ENCODE results near the gene USP3. TPM values are rescaled to one million over a fixed set of nuclear protein-coding genes. Genes with fewer than 3 reads are reported as not detected.

USP3 gene
- total and polyA plus RNA-seq, 2 experiments from 2014 or later: 15.4 to 21.0 TPM

DNA sequence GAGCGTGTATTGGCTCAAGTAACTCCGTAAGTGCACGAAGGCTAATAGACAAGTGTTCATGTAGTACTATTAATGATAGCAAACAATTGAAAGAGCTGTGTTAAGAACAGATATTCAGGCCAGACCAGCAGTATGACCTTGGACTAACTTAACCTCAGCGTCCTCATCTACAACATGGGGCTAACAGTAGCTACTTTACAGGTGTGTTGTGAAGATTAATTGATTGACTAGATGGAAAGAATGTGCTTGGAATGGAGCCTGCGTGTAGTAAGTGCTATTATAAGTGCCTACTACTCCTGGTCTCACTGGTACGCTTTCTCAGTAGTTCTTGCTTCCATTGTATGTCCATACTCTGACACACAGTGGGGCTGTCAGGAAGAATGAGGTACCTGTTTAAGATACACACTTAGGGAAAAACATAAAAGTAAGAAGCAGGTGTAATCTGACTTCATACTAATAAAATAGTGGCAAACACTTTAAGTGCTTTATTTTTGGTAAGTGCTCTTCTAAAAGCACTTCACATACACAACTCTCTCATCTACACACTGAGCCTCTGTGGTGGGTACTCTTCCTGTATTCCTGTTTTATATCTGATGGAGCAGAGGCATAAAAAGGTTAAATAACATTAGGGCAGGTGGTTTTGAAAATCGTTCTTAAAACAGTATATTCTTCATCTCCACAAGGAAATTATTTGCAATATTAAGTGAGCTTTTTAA lies 68.5 kb downstream of the USP3 start:
- no peaks in the 10 kb centered on the region for H3K27me3 ChIP-seq (replicated peaks; ENCODE audit: insufficient read depth)
- in situ Hi-C loops (cut with MboI): no loop called here
- H3K36me3 ChIP-seq (ENCODE audit: low read depth): peaks cover 6% of the 10 kb centered on the region
- H4K20me1 ChIP-seq (ENCODE audit: insufficient read depth): no peaks in the 10 kb centered on the region
- no peaks in the 10 kb centered on the region for H3K79me2 ChIP-seq (ENCODE audit: insufficient read depth)
- no peak overlapping the region for H3K27ac ChIP-seq
- H3F3A ChIP-seq (ENCODE audit: insufficient read depth): no peaks in the 10 kb centered on the region
- no peak overlapping the region for H3K4me3 ChIP-seq
- TF ChIP-seq EZH2 (IDR thresholded peaks at IDR 0.05; ENCODE audit: insufficient read depth, poor library complexity, severe bottlenecking) (no peak), EZH2phosphoT487 (IDR thresholded peaks at IDR 0.05; ENCODE audit: insufficient read depth, low read depth) (no peak)
- H3K9me2 ChIP-seq (ENCODE audit: insufficient read depth): no peaks in the 10 kb centered on the region
- 84 to 89% methylated on average over 7 of the region's 7 CpGs for WGBS, 2 experiments (ENCODE audit: low coverage in 1 of 2, low lambda C conversion rate in 2 of 2, missing lambda C conversion rate in 2 of 2)
- no peaks in the 10 kb centered on the region for H3K9me3 ChIP-seq (ENCODE audit: low read depth)
- H2AFZ ChIP-seq: no peak overlapping the region
- no peak for DNase-seq
- H3K4me2 ChIP-seq (ENCODE audit: unreplicated experiment): no peak overlapping the region
- no peak overlapping the region for H3K9ac ChIP-seq
- no peaks in the 10 kb centered on the region for H3K4me1 ChIP-seq (ENCODE audit: insufficient read depth)

DNA sequence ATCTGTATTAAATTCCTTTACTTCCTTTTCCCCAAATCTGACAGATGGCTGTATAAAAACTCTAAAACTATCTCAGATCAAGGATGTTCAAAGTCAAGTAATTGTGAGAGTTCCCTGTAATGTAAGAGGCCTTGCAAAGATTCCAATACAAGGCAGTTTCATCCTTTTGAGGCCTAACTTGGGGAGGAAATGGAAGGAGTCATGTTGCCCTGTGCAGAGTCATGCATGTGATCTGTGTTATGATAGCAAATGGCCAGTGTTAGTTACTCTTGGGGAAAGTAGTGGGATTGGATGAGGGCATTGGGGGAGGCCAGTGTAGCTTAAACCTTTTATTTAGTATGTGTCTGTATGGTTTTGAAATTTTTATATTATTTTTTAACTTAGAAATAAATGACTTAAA lies 69.1 kb downstream of the USP3 start:
- H3K79me2 ChIP-seq (ENCODE audit: insufficient read depth): no peaks in the 10 kb centered on the region
- TF ChIP-seq EZH2phosphoT487 (IDR thresholded peaks at IDR 0.05; ENCODE audit: insufficient read depth, low read depth) (no peak), EZH2 (IDR thresholded peaks at IDR 0.05; ENCODE audit: insufficient read depth, poor library complexity, severe bottlenecking) (no peak)
- H3K4me1 ChIP-seq (ENCODE audit: insufficient read depth): no peaks in the 10 kb centered on the region
- DNase-seq: peak; percentile 32
- H4K20me1 ChIP-seq (ENCODE audit: insufficient read depth): no peaks in the 10 kb centered on the region
- H3K36me3 ChIP-seq (ENCODE audit: low read depth): peaks cover 6% of the 10 kb centered on the region
- H3K4me2 ChIP-seq (ENCODE audit: unreplicated experiment): no peak overlapping the region
- H3K4me3 ChIP-seq: no peak overlapping the region
- no peaks in the 10 kb centered on the region for H3F3A ChIP-seq (ENCODE audit: insufficient read depth)
- no peak overlapping the region for H2AFZ ChIP-seq
- H3K9me3 ChIP-seq (ENCODE audit: low read depth): no peaks in the 10 kb centered on the region
- H3K27me3 ChIP-seq (replicated peaks; ENCODE audit: insufficient read depth): no peaks in the 10 kb centered on the region
- H3K27ac ChIP-seq: no peak overlapping the region
- in situ Hi-C loops (cut with MboI): no loop called here
- H3K9me2 ChIP-seq (ENCODE audit: insufficient read depth): no peaks in the 10 kb centered on the region
- H3K9ac ChIP-seq: no peak overlapping the region

DNA sequence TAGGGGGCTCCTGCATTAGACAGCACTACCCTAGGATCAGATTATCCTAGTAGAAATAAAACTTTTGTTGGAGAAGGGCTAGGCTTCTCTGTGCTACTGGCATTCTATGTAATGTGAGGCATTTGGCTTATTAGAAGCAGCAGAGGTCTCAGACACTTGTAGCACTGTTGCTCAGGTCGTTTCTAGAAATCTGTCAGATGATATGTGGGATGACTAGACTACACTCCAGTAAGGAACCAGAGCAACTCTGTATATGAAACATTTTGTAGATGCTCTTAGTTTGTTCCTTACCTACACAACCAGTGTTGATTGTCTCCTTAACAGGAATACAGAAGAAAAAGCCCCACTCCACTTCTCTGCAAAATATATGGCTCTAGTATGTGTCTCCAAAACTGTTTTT lies 70.9 kb downstream of the USP3 start:
- Histone ChIP-seq H3K9ac (no peak overlapping the region), H3K9me3 (ENCODE audit: low read depth) (no peaks in the 10 kb centered on the region), H3K79me2 (ENCODE audit: insufficient read depth) (no peaks in the 10 kb centered on the region), H3K27me3 (replicated peaks; ENCODE audit: insufficient read depth) (no peaks in the 10 kb centered on the region), H3K36me3 (ENCODE audit: low read depth) (peaks cover 6% of the 10 kb centered on the region), H3F3A (ENCODE audit: insufficient read depth) (no peaks in the 10 kb centered on the region), H2AFZ (no peak overlapping the region), H3K4me3 (no peak overlapping the region), H3K4me1 (ENCODE audit: insufficient read depth) (no peaks in the 10 kb centered on the region), H3K27ac (no peak overlapping the region), H3K9me2 (ENCODE audit: insufficient read depth) (no peaks in the 10 kb centered on the region), H4K20me1 (ENCODE audit: insufficient read depth) (no peaks in the 10 kb centered on the region), H3K4me2 (ENCODE audit: unreplicated experiment) (no peak overlapping the region)
- in situ Hi-C loops (cut with MboI): no loop called here
- 7 to 14% methylated on average over 1 of the region's 1 CpG for WGBS, 2 experiments (ENCODE audit: low coverage in 1 of 2, low lambda C conversion rate in 2 of 2, missing lambda C conversion rate in 2 of 2)
- no peak for TF ChIP-seq EZH2 (IDR thresholded peaks at IDR 0.05; ENCODE audit: insufficient read depth, poor library complexity, severe bottlenecking)
- TF ChIP-seq EZH2phosphoT487 (IDR thresholded peaks at IDR 0.05; ENCODE audit: insufficient read depth, low read depth): no peak
- no peak for DNase-seq

DNA sequence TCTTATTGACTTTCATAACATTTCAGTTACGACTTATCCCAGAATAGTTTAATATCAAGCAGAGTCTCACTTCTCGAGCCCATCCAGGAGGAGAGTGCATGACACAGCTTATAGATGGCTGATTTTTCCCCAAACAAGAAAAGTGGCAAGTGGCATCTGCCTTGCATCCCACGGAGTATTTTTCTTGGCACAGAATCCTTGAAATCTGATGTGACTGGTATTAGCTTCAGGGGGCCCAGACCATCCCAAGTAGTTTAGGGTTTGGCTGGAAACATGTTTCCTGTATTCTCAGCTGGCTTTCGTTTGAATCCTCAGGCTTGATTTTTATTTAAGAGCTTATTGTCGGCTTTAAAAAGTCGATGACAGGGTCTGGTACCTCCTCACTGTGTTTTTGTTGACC lies 72.0 kb downstream of the USP3 start:
- H4K20me1 ChIP-seq (ENCODE audit: insufficient read depth): no peaks in the 10 kb centered on the region
- H3F3A ChIP-seq (ENCODE audit: insufficient read depth): no peaks in the 10 kb centered on the region
- no peak overlapping the region for H3K4me2 ChIP-seq (ENCODE audit: unreplicated experiment)
- no peaks in the 10 kb centered on the region for H3K9me3 ChIP-seq (ENCODE audit: low read depth)
- 45 to 51% methylated on average over 6 of the region's 6 CpGs for WGBS, 2 experiments (ENCODE audit: low coverage in 1 of 2, low lambda C conversion rate in 2 of 2, missing lambda C conversion rate in 2 of 2)
- H3K36me3 ChIP-seq (ENCODE audit: low read depth): peaks cover 6% of the 10 kb centered on the region
- no peak for DNase-seq
- TF ChIP-seq EZH2phosphoT487 (IDR thresholded peaks at IDR 0.05; ENCODE audit: insufficient read depth, low read depth) (no peak), EZH2 (IDR thresholded peaks at IDR 0.05; ENCODE audit: insufficient read depth, poor library complexity, severe bottlenecking) (no peak)
- H2AFZ ChIP-seq: no peak overlapping the region
- no peaks in the 10 kb centered on the region for H3K9me2 ChIP-seq (ENCODE audit: insufficient read depth)
- in situ Hi-C loops (cut with MboI): no loop called here
- H3K4me1 ChIP-seq (ENCODE audit: insufficient read depth): no peaks in the 10 kb centered on the region
- H3K4me3 ChIP-seq: no peak overlapping the region
- H3K9ac ChIP-seq: no peak overlapping the region
- H3K27me3 ChIP-seq (replicated peaks; ENCODE audit: insufficient read depth): no peaks in the 10 kb centered on the region
- no peak overlapping the region for H3K27ac ChIP-seq
- H3K79me2 ChIP-seq (ENCODE audit: insufficient read depth): no peaks in the 10 kb centered on the region

DNA sequence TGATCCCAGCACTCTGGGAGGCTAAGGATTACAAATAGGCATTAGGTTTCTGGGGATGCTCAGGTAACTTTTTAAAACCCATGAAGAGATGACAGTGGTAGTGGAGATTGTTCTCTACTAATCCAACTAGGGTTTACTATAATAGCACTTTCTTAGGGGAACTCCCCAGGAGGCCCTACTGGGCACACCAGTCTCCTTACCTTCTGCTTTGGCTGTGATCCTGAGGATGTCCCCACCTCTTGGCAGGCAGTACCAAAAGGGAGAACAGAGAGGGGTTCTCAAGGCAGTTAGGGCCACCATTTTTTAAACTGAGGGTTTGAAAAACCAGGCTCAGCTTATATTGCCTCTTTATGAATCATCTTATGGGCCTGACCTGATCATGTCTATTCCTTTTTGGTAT lies 77.8 kb downstream of the USP3 start:
- H3K9me3 ChIP-seq (ENCODE audit: low read depth): no peaks in the 10 kb centered on the region
- H3K9me2 ChIP-seq (ENCODE audit: insufficient read depth): no peaks in the 10 kb centered on the region
- H3K4me3 ChIP-seq: no peak overlapping the region
- H3K4me1 ChIP-seq (ENCODE audit: insufficient read depth): peaks cover 12% of the 10 kb centered on the region
- H3F3A ChIP-seq (ENCODE audit: insufficient read depth): peaks cover 19% of the 10 kb centered on the region
- DNase-seq: no peak
- TF ChIP-seq EZH2 (IDR thresholded peaks at IDR 0.05; ENCODE audit: insufficient read depth, poor library complexity, severe bottlenecking) (no peak), EZH2phosphoT487 (IDR thresholded peaks at IDR 0.05; ENCODE audit: insufficient read depth, low read depth) (no peak)
- no peak overlapping the region for H3K9ac ChIP-seq
- H3K4me2 ChIP-seq (ENCODE audit: unreplicated experiment): no peak overlapping the region
- H3K27ac ChIP-seq: peak overlapping the region; percentile 59
- H4K20me1 ChIP-seq (ENCODE audit: insufficient read depth): no peaks in the 10 kb centered on the region
- no peaks in the 10 kb centered on the region for H3K79me2 ChIP-seq (ENCODE audit: insufficient read depth)
- H3K36me3 ChIP-seq (ENCODE audit: low read depth): 0 out of 2 replicates have a peak, but pooled peaks cover 6% of the 10 kb centered on the region
- H2AFZ ChIP-seq: no peak overlapping the region
- no peaks in the 10 kb centered on the region for H3K27me3 ChIP-seq (replicated peaks; ENCODE audit: insufficient read depth)
- in situ Hi-C loops (cut with MboI): no loop called here

Data from GM23248 (cell line).